ENCODE measurements around the gene BRICD5. TPM values are rescaled to one million over a fixed set of nuclear protein-coding genes. Genes with fewer than 3 reads are reported as not detected.

Gene BRICD5
- total RNA-seq, 6 experiments from 2014 or later = 1.1 to 2.6 (median 1.8) TPM

DNA sequence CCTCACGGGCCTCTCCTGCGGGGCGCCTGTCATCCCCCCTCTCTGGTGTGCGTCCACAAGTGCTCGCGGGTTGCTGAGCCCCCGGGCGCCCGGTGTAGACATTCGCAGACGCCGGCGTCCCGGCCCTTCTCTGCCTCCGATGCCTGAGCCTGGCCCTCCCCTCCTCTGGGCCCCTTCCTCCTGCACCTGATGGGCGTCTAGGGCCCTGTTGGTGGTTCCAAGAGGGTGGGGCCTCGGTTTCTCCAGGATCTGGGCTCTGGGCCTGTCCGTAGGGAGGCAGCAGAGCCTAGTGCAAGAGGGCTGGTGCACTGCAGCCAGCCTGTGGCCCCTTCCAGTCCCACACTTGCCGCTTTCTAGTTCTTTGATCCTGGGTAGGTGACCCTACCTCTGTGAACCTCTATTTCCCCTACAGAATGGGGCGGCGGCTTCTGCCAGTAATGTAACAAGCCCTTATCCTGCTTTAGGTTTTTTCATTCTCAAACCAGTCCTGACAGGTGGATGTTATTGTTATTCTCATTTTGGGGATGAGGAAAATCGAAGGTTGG is 13.4 kb upstream of the BRICD5 start:
- Mint-ChIP-seq H3K4me1 (ENCODE audit: low read depth) (peaks cover 16% of the 10 kb centered on the region), H3K27me3 (ENCODE audit: insufficient read depth) (no peaks in the 10 kb centered on the region)
- DNase-seq = peak; percentile 30

DNA sequence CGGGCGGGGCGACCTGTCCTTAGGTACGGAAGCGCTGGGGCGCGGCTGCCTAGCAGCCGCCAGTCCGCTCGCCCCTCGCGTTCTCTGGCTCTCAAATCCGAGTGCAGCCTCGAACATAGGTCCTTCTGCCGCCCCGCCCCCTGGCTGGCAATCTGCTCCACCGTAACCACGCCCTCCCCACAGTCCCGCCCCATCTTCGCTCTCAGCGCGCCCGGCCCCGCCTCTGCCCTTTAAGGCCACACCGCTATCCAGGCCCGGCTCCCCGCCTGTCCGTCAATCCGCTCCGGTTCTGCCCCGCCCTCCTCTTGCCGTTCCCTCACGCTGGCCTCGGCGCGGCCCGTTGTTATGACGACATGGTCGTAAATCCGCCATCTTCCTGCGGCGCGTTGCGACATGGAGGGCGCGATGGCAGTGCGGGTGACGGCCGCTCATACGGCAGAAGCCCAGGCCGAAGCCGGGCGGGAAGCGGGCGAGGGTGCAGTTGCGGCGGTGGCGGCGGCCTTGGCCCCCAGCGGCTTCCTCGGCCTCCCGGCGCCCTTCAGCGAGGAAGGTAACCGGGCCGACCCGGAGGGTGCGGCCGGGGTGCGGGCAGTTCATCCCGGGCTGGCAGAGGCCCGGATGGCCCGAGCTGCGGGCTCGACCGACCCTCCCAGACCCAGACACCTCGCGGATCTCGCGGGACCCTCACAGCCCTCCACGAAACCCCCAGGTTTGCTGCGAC is 12.7 kb upstream of the BRICD5 start, which contains the start of gene E4F1:
Gene E4F1, plus strand, starts transcription at position 371 of the 721 bp plus-strand sequence. Its CDS starts 23 bp downstream, at position 394.
- Mint-ChIP-seq H3K36me3 (ENCODE audit: low read depth) (no peaks in the 10 kb centered on the region), H3K4me1 (ENCODE audit: low read depth) (peaks cover 16% of the 10 kb centered on the region), H3K27me3 (ENCODE audit: insufficient read depth) (no peaks in the 10 kb centered on the region), H3K4me3 (peak within 1 kb of the TSS; percentile 90), H3K27ac (peak within 1 kb of the TSS; percentile 60), H3K9me3 (no peaks in the 10 kb centered on the region)
- TF ChIP-seq, protein P1, sequence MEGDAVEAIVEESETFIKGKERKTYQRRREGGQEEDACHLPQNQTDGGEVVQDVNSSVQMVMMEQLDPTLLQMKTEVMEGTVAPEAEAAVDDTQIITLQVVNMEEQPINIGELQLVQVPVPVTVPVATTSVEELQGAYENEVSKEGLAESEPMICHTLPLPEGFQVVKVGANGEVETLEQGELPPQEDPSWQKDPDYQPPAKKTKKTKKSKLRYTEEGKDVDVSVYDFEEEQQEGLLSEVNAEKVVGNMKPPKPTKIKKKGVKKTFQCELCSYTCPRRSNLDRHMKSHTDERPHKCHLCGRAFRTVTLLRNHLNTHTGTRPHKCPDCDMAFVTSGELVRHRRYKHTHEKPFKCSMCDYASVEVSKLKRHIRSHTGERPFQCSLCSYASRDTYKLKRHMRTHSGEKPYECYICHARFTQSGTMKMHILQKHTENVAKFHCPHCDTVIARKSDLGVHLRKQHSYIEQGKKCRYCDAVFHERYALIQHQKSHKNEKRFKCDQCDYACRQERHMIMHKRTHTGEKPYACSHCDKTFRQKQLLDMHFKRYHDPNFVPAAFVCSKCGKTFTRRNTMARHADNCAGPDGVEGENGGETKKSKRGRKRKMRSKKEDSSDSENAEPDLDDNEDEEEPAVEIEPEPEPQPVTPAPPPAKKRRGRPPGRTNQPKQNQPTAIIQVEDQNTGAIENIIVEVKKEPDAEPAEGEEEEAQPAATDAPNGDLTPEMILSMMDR (IDR thresholded peaks at IDR 0.05) = peak; percentile 22; the same call in 1 of the 2 replicates
- peak; percentile 99 for DNase-seq

More for the DNA sequence above, 13.4 kb upstream of the BRICD5 start:
- peak overlapping the region; percentile 90 for H3K4me3 Mint-ChIP-seq
- peak overlapping the region; percentile 60 for H3K27ac Mint-ChIP-seq
- H3K9me3 Mint-ChIP-seq = no peaks in the 10 kb centered on the region
- H3K36me3 Mint-ChIP-seq (ENCODE audit: low read depth) = no peaks in the 10 kb centered on the region
- TF ChIP-seq, protein P1 (IDR thresholded peaks at IDR 0.05) = no peak

DNA sequence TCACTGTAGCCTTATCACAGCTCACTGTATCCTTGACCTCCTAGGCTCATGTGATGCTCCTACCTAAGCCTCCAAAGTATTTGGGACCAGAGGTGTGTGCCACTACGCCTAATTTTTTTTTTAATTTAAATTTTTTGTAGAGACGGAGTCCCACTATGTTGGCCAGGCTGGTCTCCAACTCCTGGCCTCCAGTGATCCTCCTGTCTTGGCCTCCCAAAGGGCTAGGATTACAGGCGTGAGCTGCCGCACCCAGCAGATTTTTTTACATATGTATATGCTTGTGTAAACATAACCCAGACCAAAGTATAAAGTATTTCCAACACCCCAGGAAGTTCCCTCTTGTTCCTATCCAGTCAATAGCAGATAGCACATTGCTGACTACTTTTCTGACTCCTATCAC is 5.7 kb upstream of the BRICD5 start:
- H3K4me3 Mint-ChIP-seq = peak overlapping the region; percentile 54; the same call in 1 of the 2 replicates
- no peaks in the 10 kb centered on the region; the same call in 1 of the 2 replicates for H3K36me3 Mint-ChIP-seq (ENCODE audit: low read depth)
- no peaks in the 10 kb centered on the region for H3K9me3 Mint-ChIP-seq
- H3K27me3 Mint-ChIP-seq (ENCODE audit: insufficient read depth) = peaks cover 8% of the 10 kb centered on the region
- peaks cover 26% of the 10 kb centered on the region for H3K4me1 Mint-ChIP-seq (ENCODE audit: low read depth)
- TF ChIP-seq, protein P1 (IDR thresholded peaks at IDR 0.05) = no peak
- H3K27ac Mint-ChIP-seq = no peak overlapping the region; the same call in 1 of the 2 replicates
- no peak for DNase-seq

DNA sequence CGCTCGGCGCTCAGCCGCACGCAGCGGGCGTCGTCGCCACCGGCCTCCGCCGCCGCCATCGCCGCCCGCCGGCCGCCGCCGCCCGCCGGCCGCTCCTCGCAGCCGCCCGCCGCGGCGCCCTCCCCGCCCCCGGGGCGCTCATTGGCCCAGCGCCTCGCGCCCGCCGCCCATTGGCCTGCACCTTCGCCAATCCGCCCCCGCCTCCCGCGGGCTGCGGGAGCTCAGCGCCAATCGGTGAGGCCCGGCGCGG is 4.0 kb upstream of the BRICD5 start, which contains the start of gene PGP:
Gene PGP, minus strand, starts transcription at position 122 of the 250 bp plus-strand sequence. Its CDS starts 63 bp downstream, at position 59.
- H3K9me3 Mint-ChIP-seq = no peaks in the 10 kb centered on the region
- TF ChIP-seq, protein P1 (IDR thresholded peaks at IDR 0.05) = no peak
- H3K27me3 Mint-ChIP-seq (ENCODE audit: insufficient read depth) = peaks cover 8% of the 10 kb centered on the region
- H3K4me3 Mint-ChIP-seq = peak within 1 kb of the TSS; percentile 92
- H3K27ac Mint-ChIP-seq = peak within 1 kb of the TSS; percentile 95
- peaks cover 26% of the 10 kb centered on the region for H3K4me1 Mint-ChIP-seq (ENCODE audit: low read depth)
- no peak for DNase-seq
- no peaks in the 10 kb centered on the region; the same call in 1 of the 2 replicates for H3K36me3 Mint-ChIP-seq (ENCODE audit: low read depth)

DNA sequence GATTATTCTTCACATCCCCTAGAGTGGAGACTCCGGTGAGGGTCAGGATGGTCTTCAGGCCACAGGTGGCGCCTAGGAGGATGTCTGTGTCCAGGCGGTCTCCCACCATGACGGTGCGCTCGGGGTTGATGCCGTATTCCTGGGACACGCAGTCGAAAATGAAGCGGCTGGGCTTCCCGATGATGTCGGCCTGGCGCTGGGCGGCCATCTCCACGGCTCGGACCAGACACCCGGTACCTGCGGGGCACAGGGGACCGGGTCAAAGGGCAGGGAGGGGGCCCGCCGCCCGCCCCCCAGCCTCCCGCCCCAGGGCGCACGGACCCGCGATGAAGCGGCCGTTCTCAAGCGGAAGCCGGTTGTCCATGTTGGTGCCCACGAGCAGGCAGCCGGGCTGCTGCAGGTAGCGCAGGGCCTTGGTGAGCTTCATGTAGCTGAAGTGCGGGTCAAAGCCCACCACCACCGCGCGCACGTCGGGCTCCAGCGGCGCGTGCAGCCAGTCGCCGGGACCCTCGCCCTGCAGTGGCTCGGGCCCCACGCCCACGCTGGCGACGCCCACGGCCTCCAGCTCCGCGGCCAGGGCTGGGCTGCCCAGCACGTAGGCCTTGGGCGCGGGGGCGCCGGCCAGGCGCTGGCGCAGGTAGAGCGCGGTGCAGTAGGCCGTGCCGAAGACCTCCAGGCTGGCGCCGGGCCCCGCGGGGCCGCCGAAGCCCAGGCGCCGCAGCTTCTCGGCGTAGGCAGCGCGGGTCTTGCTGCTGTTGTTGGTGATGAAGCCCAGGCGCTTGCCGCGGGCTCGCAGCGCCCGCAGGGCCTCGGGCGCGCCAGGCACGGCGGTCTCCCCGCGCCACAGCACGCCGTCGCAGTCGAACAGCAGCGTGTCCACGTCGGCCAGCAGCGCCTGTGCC is 3.4 kb upstream of the BRICD5 start:
- Mint-ChIP-seq H3K36me3 (ENCODE audit: low read depth) (no peaks in the 10 kb centered on the region; the same call in 1 of the 2 replicates), H3K4me3 (peak overlapping the region; percentile 87), H3K4me1 (ENCODE audit: low read depth) (peaks cover 26% of the 10 kb centered on the region), H3K27ac (peak overlapping the region; percentile 61), H3K9me3 (no peaks in the 10 kb centered on the region), H3K27me3 (ENCODE audit: insufficient read depth) (peaks cover 8% of the 10 kb centered on the region)
- TF ChIP-seq, protein P1 (IDR thresholded peaks at IDR 0.05) = no peak
- no peak for DNase-seq
